Activated T-helper 17 cell treated with anti-CD3 and anti-CD28 coated beads, Interleukin-2, amount 50 U/mL, for 72 hours (primary cell): ENCODE data around the gene BICC1. TPM values are rescaled to one million over a fixed set of nuclear protein-coding genes. Genes with fewer than 3 reads are reported as not detected.

Source experiments
- ATAC-seq: fragments of 150-1000 bp; cut with Tn5 transposase; replicated peaks from 2 replicates; pipeline ENCODE4 v1.10.0; 2021; ENCODE audit warnings: mild to moderate bottlenecking, moderate library complexity
- H3K27ac Mint-ChIP-seq: one replicate; pipeline ENCODE4 v1.8.0; 2022; ENCODE audit warnings: mixed read lengths
- H3K27me3 Mint-ChIP-seq: one replicate; pipeline ENCODE4 v1.8.0; 2022; ENCODE audit warnings: mixed read lengths
- H3K36me3 Mint-ChIP-seq: one replicate; pipeline ENCODE4 v1.8.0; 2022; ENCODE audit warnings: low read depth, mild to moderate bottlenecking, mixed read lengths
- H3K4me1 Mint-ChIP-seq: one replicate; pipeline ENCODE4 v1.8.0; 2022; ENCODE audit warnings: mixed read lengths
- H3K4me3 Mint-ChIP-seq: one replicate; pipeline ENCODE4 v1.8.0; 2022; ENCODE audit warnings: mild to moderate bottlenecking, mixed read lengths
- H3K9me3 Mint-ChIP-seq: one replicate; pipeline ENCODE4 v1.8.0; 2022; ENCODE audit warnings: mixed read lengths
- total RNA-seq, 2 donors: library from RNA; stranded (reverse); gene quantifications; one replicate each; pipeline ENCODE4 v1.2.3, GENCODE V29; 2022

The BICC1 gene
- total RNA-seq, 2 donors from 2014 or later, result 0.05 to 0.28 TPM

GRCh38 chr10:58754469-58755339 is 242.0 kb downstream of the BICC1 start:
- no peak overlapping the region for H3K4me3 Mint-ChIP-seq
- H3K4me1 Mint-ChIP-seq, result no peaks in the 10 kb centered on the region
- no peaks in the 10 kb centered on the region for H3K9me3 Mint-ChIP-seq
- no peaks in the 10 kb centered on the region for H3K36me3 Mint-ChIP-seq
- peaks cover 16% of the 10 kb centered on the region for H3K27me3 Mint-ChIP-seq
- H3K27ac Mint-ChIP-seq, result no peak overlapping the region
- no peak for ATAC-seq

GRCh38 chr10:58755340-58755610 is 242.6 kb downstream of the BICC1 start:
- ATAC-seq, result no peak
- Mint-ChIP-seq H3K4me3 (no peak overlapping the region), H3K27me3 (peaks cover 16% of the 10 kb centered on the region), H3K4me1 (no peaks in the 10 kb centered on the region), H3K36me3 (no peaks in the 10 kb centered on the region), H3K9me3 (no peaks in the 10 kb centered on the region), H3K27ac (no peak overlapping the region)

- H3K27me3 Mint-ChIP-seq, result peaks cover 16% of the 10 kb centered on the region
- H3K4me3 Mint-ChIP-seq, result no peak overlapping the region
- H3K9me3 Mint-ChIP-seq, result no peaks in the 10 kb centered on the region
- H3K36me3 Mint-ChIP-seq, result no peaks in the 10 kb centered on the region
- no peak for ATAC-seq
- H3K4me1 Mint-ChIP-seq, result no peaks in the 10 kb centered on the region
- no peak overlapping the region for H3K27ac Mint-ChIP-seq
These were observed 243.0 kb downstream of the BICC1 start for GRCh38 chr10:58755677-58756076.

GRCh38 chr10:58756130-58756719 is 243.6 kb downstream of the BICC1 start:
- Mint-ChIP-seq H3K27me3 (peaks cover 16% of the 10 kb centered on the region), H3K4me1 (no peaks in the 10 kb centered on the region)
- no peak for ATAC-seq

GRCh38 chr10:58757352-58758065 is 244.8 kb downstream of the BICC1 start:
- Mint-ChIP-seq H3K4me3 (no peak overlapping the region), H3K27ac (no peak overlapping the region), H3K9me3 (no peaks in the 10 kb centered on the region), H3K4me1 (no peaks in the 10 kb centered on the region), H3K27me3 (peaks cover 16% of the 10 kb centered on the region), H3K36me3 (no peaks in the 10 kb centered on the region)
- no peak for ATAC-seq

More at GRCh38 chr10:58756130-58756719, 243.6 kb downstream of the BICC1 start:
- Mint-ChIP-seq H3K9me3 (no peaks in the 10 kb centered on the region), H3K36me3 (no peaks in the 10 kb centered on the region), H3K4me3 (no peak overlapping the region), H3K27ac (no peak overlapping the region)

GRCh38 chr10:58758321-58758720 is 245.6 kb downstream of the BICC1 start:
- no peak for ATAC-seq
- no peaks in the 10 kb centered on the region for H3K36me3 Mint-ChIP-seq
- H3K27ac Mint-ChIP-seq, result no peak overlapping the region
- H3K4me3 Mint-ChIP-seq, result no peak overlapping the region
- peaks cover 16% of the 10 kb centered on the region for H3K27me3 Mint-ChIP-seq
- H3K9me3 Mint-ChIP-seq, result no peaks in the 10 kb centered on the region
- no peaks in the 10 kb centered on the region for H3K4me1 Mint-ChIP-seq

- peaks cover 9% of the 10 kb centered on the region for H3K9me3 Mint-ChIP-seq
- H3K27me3 Mint-ChIP-seq, result peaks cover 3% of the 10 kb centered on the region
- no peak overlapping the region for H3K4me3 Mint-ChIP-seq
- no peak for ATAC-seq
- H3K27ac Mint-ChIP-seq, result no peak overlapping the region
- H3K36me3 Mint-ChIP-seq, result no peaks in the 10 kb centered on the region
- no peaks in the 10 kb centered on the region for H3K4me1 Mint-ChIP-seq
These were observed 251.5 kb downstream of the BICC1 start for GRCh38 chr10:58764087-58764747.

- H3K27ac Mint-ChIP-seq, result no peak overlapping the region
- H3K36me3 Mint-ChIP-seq, result no peaks in the 10 kb centered on the region
- no peak overlapping the region for H3K4me3 Mint-ChIP-seq
- no peak for ATAC-seq
- peaks cover 9% of the 10 kb centered on the region for H3K9me3 Mint-ChIP-seq
- H3K4me1 Mint-ChIP-seq, result no peaks in the 10 kb centered on the region
- peaks cover 3% of the 10 kb centered on the region for H3K27me3 Mint-ChIP-seq
These were observed 253.2 kb downstream of the BICC1 start for GRCh38 chr10:58765910-58766309.

- Mint-ChIP-seq H3K4me1 (no peaks in the 10 kb centered on the region), H3K27me3 (peaks cover 3% of the 10 kb centered on the region), H3K4me3 (no peak overlapping the region), H3K36me3 (no peaks in the 10 kb centered on the region), H3K9me3 (peaks cover 9% of the 10 kb centered on the region), H3K27ac (no peak overlapping the region)
- no peak for ATAC-seq
These were observed 255.0 kb downstream of the BICC1 start for GRCh38 chr10:58767652-58768051.

GRCh38 chr10:58771863-58772262 is 259.2 kb downstream of the BICC1 start:
- Mint-ChIP-seq H3K4me1 (no peaks in the 10 kb centered on the region), H3K27ac (no peak overlapping the region), H3K9me3 (peaks cover 9% of the 10 kb centered on the region), H3K4me3 (no peak overlapping the region), H3K27me3 (peaks cover 5% of the 10 kb centered on the region), H3K36me3 (no peaks in the 10 kb centered on the region)
- ATAC-seq, result no peak

GRCh38 chr10:58772758-58773157 is 260.1 kb downstream of the BICC1 start:
- peaks cover 8% of the 10 kb centered on the region for H3K27me3 Mint-ChIP-seq
- H3K36me3 Mint-ChIP-seq, result no peaks in the 10 kb centered on the region
- no peaks in the 10 kb centered on the region for H3K4me1 Mint-ChIP-seq
- ATAC-seq, result no peak
- no peak overlapping the region for H3K4me3 Mint-ChIP-seq
- no peak overlapping the region for H3K27ac Mint-ChIP-seq
- H3K9me3 Mint-ChIP-seq, result peaks cover 2% of the 10 kb centered on the region

- H3K4me1 Mint-ChIP-seq, result no peaks in the 10 kb centered on the region
- H3K27ac Mint-ChIP-seq, result no peak overlapping the region
These were observed 260.7 kb downstream of the BICC1 start for GRCh38 chr10:58773341-58773740.

GRCh38 chr10:58773944-58774343 is 261.3 kb downstream of the BICC1 start:
- H3K36me3 Mint-ChIP-seq, result no peaks in the 10 kb centered on the region
- no peaks in the 10 kb centered on the region for H3K9me3 Mint-ChIP-seq
- H3K27me3 Mint-ChIP-seq, result peaks cover 8% of the 10 kb centered on the region
- no peak for ATAC-seq
- no peak overlapping the region for H3K27ac Mint-ChIP-seq
- no peak overlapping the region for H3K4me3 Mint-ChIP-seq
- no peaks in the 10 kb centered on the region for H3K4me1 Mint-ChIP-seq

More at GRCh38 chr10:58773341-58773740, 260.7 kb downstream of the BICC1 start:
- H3K36me3 Mint-ChIP-seq, result no peaks in the 10 kb centered on the region
- no peak overlapping the region for H3K4me3 Mint-ChIP-seq
- no peaks in the 10 kb centered on the region for H3K9me3 Mint-ChIP-seq
- H3K27me3 Mint-ChIP-seq, result peaks cover 8% of the 10 kb centered on the region
- no peak for ATAC-seq

- no peak for ATAC-seq
- no peaks in the 10 kb centered on the region for H3K36me3 Mint-ChIP-seq
- H3K27me3 Mint-ChIP-seq, result peaks cover 11% of the 10 kb centered on the region
- H3K27ac Mint-ChIP-seq, result no peak overlapping the region
- no peak overlapping the region for H3K4me3 Mint-ChIP-seq
- no peaks in the 10 kb centered on the region for H3K9me3 Mint-ChIP-seq
- H3K4me1 Mint-ChIP-seq, result no peaks in the 10 kb centered on the region
These were observed 263.4 kb downstream of the BICC1 start for GRCh38 chr10:58775960-58776567.
